ENCODE measurements around the gene TAMM41. TPM values are rescaled to one million over a fixed set of nuclear protein-coding genes. Genes with fewer than 3 reads are reported as not detected.
"Not testable (repeated sequence)": the region's sequence is repeated elsewhere in the genome, so short reads cannot be mapped to it uniquely, and the experiment has no call there.

Gene TAMM41
- total and polyA plus RNA-seq, 4 donors = 9.2 to 20.6 (median 13.0) TPM

DNA sequence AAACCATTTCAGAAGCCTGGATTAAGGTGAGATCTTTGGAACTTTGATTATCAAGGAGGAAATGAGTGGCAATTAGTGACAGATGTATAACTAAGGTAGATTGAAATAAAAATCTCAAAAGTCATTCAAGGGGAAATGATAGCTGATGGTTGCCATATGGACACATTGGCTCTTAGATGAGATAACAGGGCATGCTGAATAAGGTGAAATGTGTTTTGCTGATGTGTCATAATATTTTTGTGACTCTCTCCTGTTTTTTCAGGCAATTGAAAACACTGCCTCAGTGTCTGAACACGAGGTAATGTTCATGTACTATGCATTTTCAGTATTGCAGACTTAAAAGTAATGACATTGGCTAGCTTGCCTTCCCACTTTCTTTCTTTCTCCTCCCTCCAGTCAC lies 13.5 kb upstream of the TAMM41 start:
- H3K36me3 ChIP-seq (ENCODE audit: control insufficient read depth in 4 of 4, insufficient read depth in 4 of 4, low read length in 4 of 4); ATAC-seq (ENCODE audit: insufficient read depth, low FRiP score); H3K9ac ChIP-seq (ENCODE audit: insufficient read depth in 1 of 2, low read length in 2 of 2); H3K27ac ChIP-seq (ENCODE audit: low read depth in 1 of 2, low read length in 1 of 2); H3K4me3 ChIP-seq; H3K27me3 ChIP-seq (ENCODE audit: control insufficient read depth in 3 of 3, insufficient read depth in 3 of 3, low read length in 2 of 3); DNase-seq; H3K9me3 ChIP-seq (ENCODE audit: control insufficient read depth in 4 of 4, insufficient read depth in 3 of 4, low read length in 3 of 4); H3K4me1 ChIP-seq (ENCODE audit: control insufficient read depth in 5 of 5, insufficient read depth in 5 of 5, low read length in 5 of 5): not testable (repeated sequence)
- 32 to 37% methylated on average over 1 of the region's 1 CpG for WGBS, 2 donors

DNA sequence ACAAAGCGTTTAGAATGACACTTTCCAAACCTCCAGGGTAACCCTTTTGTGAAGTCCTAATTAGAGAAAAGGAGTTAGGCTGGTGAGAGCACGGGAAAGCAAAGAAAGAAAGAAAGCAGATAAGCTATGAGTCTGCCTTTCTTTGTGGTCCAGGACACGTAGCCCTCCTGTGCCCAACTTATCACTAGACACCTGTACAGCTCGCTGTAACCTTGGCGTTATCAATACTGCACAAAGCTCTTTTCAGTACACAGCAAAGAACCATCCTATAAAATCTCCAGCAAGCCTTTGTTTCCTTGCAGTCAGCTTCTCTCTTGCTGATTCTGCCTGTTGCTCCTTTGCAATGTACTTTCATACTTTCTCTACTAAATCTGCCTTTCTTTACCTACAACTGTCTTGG lies 6.8 kb upstream of the TAMM41 start:
- Histone ChIP-seq H3K9ac (ENCODE audit: insufficient read depth in 1 of 2, low read length in 2 of 2) (no peak overlapping the region), H3K27me3 (ENCODE audit: control insufficient read depth in 3 of 3, insufficient read depth in 3 of 3, low read length in 2 of 3) (peaks cover 0 to 2% (median 0%) of the 10 kb centered on the region in 3 donors), H3K27ac (ENCODE audit: low read depth in 1 of 2, low read length in 1 of 2) (no peak overlapping the region), H3K4me3 (no peak overlapping the region), H3K4me1 (ENCODE audit: control insufficient read depth in 5 of 5, insufficient read depth in 5 of 5, low read length in 5 of 5) (peaks cover 0 to 2% (median 0%) of the 10 kb centered on the region in 5 donors), H3K36me3 (ENCODE audit: control insufficient read depth in 4 of 4, insufficient read depth in 4 of 4, low read length in 4 of 4) (no peaks in the 10 kb centered on the region), H3K9me3 (ENCODE audit: control insufficient read depth in 4 of 4, insufficient read depth in 3 of 4, low read length in 3 of 4) (no peaks in the 10 kb centered on the region)
- TF ChIP-seq, protein P1, sequence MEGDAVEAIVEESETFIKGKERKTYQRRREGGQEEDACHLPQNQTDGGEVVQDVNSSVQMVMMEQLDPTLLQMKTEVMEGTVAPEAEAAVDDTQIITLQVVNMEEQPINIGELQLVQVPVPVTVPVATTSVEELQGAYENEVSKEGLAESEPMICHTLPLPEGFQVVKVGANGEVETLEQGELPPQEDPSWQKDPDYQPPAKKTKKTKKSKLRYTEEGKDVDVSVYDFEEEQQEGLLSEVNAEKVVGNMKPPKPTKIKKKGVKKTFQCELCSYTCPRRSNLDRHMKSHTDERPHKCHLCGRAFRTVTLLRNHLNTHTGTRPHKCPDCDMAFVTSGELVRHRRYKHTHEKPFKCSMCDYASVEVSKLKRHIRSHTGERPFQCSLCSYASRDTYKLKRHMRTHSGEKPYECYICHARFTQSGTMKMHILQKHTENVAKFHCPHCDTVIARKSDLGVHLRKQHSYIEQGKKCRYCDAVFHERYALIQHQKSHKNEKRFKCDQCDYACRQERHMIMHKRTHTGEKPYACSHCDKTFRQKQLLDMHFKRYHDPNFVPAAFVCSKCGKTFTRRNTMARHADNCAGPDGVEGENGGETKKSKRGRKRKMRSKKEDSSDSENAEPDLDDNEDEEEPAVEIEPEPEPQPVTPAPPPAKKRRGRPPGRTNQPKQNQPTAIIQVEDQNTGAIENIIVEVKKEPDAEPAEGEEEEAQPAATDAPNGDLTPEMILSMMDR (IDR thresholded peaks at IDR 0.05; ENCODE audit: control extremely low read depth, extremely low read depth) = no peak
- DNase-seq (no peak), ATAC-seq (ENCODE audit: insufficient read depth, low FRiP score) (no peak)
- 73 to 82% methylated on average over 5 of the region's 5 CpGs for WGBS, 2 donors

DNA sequence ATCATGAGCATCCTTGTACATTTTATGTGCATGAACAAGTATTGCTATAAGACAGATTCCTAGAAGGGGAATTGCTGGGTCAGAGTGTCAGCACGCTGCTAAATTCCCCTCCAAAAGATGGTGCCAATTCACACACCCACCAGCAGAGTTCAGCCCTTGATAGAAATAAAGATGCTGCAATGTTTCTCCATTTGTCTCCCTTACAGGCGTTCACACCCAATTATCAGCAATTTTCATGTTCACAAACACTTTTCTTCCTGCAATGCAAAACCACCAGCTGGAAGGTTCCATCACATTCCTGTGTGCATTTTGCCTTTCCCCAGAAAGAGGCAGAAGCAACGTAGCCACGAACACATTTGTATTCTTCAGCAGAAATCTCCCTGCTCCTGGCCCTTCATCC lies 3.3 kb upstream of the TAMM41 start:
- DNase-seq (peak in 1 of 3 donors; percentile 16), ATAC-seq (ENCODE audit: insufficient read depth, low FRiP score) (no peak)
- H3K27me3 ChIP-seq (ENCODE audit: control insufficient read depth in 3 of 3, insufficient read depth in 3 of 3, low read length in 2 of 3) = no peaks in the 10 kb centered on the region
- H3K9me3 ChIP-seq (ENCODE audit: control insufficient read depth in 4 of 4, insufficient read depth in 3 of 4, low read length in 3 of 4) = no peaks in the 10 kb centered on the region
- TF ChIP-seq, protein P1 (IDR thresholded peaks at IDR 0.05; ENCODE audit: control extremely low read depth, extremely low read depth) = no peak
- peaks cover 0 to 18% (median 5%) of the 10 kb centered on the region in 5 donors for H3K4me1 ChIP-seq (ENCODE audit: control insufficient read depth in 5 of 5, insufficient read depth in 5 of 5, low read length in 5 of 5)
- peaks cover 0 to 4% (median 0%) of the 10 kb centered on the region in 4 donors for H3K36me3 ChIP-seq (ENCODE audit: control insufficient read depth in 4 of 4, insufficient read depth in 4 of 4, low read length in 4 of 4)
- WGBS, 2 donors = 64 to 66% methylated on average over 4 of the region's 4 CpGs
- no peak overlapping the region for H3K4me3 ChIP-seq
- no peak overlapping the region for H3K9ac ChIP-seq (ENCODE audit: insufficient read depth in 1 of 2, low read length in 2 of 2)
- H3K27ac ChIP-seq (ENCODE audit: low read depth in 1 of 2, low read length in 1 of 2) = no peak overlapping the region

DNA sequence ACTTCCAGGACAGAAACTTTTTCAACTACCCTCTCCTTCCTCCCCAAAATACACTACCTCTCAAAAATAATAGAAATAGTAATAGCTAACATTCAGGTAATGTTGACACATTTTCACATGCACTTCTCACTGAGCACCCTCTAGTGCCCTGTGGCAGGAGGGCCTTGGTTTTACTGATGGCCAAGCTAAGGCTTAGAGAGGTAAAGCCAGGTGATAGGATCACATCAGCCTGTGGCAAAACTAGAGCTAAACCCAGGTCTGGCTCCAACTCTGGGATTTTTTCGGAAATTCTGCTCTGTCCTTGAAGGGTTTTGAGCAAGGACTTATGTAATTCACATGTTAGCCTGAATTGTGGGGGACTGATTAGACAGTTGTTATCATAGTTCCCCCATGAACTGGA lies 922 bp upstream of the TAMM41 start:
- no peak for ATAC-seq (ENCODE audit: insufficient read depth, low FRiP score)
- Histone ChIP-seq H3K4me3 (no peak overlapping the region), H3K27me3 (ENCODE audit: control insufficient read depth in 3 of 3, insufficient read depth in 3 of 3, low read length in 2 of 3) (no peaks in the 10 kb centered on the region), H3K27ac (ENCODE audit: low read depth in 1 of 2, low read length in 1 of 2) (peak overlapping the region in 1 of 2 donors; percentile 56), H3K9ac (ENCODE audit: insufficient read depth in 1 of 2, low read length in 2 of 2) (no peak overlapping the region), H3K4me1 (ENCODE audit: control insufficient read depth in 5 of 5, insufficient read depth in 5 of 5, low read length in 5 of 5) (peaks cover 0 to 25% (median 7%) of the 10 kb centered on the region in 5 donors), H3K9me3 (ENCODE audit: control insufficient read depth in 4 of 4, insufficient read depth in 3 of 4, low read length in 3 of 4) (peaks cover 0 to 2% (median 0%) of the 10 kb centered on the region in 4 donors), H3K36me3 (ENCODE audit: control insufficient read depth in 4 of 4, insufficient read depth in 4 of 4, low read length in 4 of 4) (peaks cover 0 to 15% (median 5%) of the 10 kb centered on the region in 4 donors)
- TF ChIP-seq, protein P1 (IDR thresholded peaks at IDR 0.05; ENCODE audit: control extremely low read depth, extremely low read depth) = no peak
- WGBS, 2 donors = 89 to 100% methylated on average over 1 of the region's 1 CpG
- DNase-seq = no peak
